ENCODE data around the gene NCKAP1. TPM values are rescaled to one million over a fixed set of nuclear protein-coding genes. Genes with fewer than 3 reads are reported as not detected.
"Not testable (repeated sequence)": the region's sequence is repeated elsewhere in the genome, so short reads cannot be mapped to it uniquely, and the experiment has no call there.

The NCKAP1 gene
- total RNA-seq, 1 donor from 2014 or later: 106 TPM

DNA sequence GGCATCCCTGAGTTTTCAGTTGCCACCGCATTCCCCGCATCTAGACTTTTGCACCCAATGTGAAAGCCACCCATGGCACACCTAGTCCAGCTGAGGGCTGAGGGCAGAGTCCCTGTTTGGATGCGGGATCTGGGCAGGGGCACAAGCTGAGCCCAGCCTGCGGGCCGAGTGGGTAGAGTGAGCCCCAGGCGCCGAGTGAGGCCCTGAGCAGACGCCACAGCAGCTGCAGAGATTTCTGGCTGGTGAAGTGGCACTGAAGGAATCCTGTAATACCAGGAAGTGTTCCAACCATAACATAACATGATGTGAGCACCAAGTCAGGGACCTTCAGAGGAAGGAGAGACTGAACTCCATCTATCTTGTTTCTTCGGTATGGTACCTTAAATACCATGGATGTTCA, 144.1 kb downstream of the NCKAP1 start:
- peaks cover 4% of the 10 kb centered on the region for H3K9me3 Mint-ChIP-seq
- H3K4me3 Mint-ChIP-seq: no peak overlapping the region
- no peak for DNase-seq (ENCODE audit: low read depth, low spot score)
- H3K4me1 Mint-ChIP-seq: no peaks in the 10 kb centered on the region
- H3K27ac Mint-ChIP-seq (ENCODE audit: unreplicated experiment): no peak overlapping the region
- H3K27me3 Mint-ChIP-seq (ENCODE audit: low read depth): no peaks in the 10 kb centered on the region
- H3K36me3 Mint-ChIP-seq (ENCODE audit: low read depth): peaks cover 4% of the 10 kb centered on the region
- TF ChIP-seq, protein P1, sequence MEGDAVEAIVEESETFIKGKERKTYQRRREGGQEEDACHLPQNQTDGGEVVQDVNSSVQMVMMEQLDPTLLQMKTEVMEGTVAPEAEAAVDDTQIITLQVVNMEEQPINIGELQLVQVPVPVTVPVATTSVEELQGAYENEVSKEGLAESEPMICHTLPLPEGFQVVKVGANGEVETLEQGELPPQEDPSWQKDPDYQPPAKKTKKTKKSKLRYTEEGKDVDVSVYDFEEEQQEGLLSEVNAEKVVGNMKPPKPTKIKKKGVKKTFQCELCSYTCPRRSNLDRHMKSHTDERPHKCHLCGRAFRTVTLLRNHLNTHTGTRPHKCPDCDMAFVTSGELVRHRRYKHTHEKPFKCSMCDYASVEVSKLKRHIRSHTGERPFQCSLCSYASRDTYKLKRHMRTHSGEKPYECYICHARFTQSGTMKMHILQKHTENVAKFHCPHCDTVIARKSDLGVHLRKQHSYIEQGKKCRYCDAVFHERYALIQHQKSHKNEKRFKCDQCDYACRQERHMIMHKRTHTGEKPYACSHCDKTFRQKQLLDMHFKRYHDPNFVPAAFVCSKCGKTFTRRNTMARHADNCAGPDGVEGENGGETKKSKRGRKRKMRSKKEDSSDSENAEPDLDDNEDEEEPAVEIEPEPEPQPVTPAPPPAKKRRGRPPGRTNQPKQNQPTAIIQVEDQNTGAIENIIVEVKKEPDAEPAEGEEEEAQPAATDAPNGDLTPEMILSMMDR (conservative IDR thresholded peaks at IDR 0.05): no peak

DNA sequence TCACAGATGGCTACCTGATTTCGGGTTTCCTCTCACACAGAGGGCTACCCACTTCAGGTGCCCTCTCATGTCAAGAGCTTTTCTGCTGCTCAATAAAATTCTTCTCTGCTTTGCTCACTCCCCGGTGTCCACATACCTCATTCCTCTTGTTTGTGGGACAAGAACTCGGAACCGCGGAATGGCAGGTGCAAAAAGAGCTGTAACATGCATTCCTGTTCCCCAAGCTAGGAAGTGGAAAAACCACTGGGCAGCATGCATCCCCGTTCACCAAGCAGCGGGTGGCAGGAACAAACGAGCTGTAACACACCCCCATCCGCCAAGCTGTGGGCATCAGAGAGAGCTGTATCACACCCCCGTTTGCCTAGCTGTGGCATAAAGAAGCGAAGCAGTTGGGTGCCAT, 144.6 kb downstream of the NCKAP1 start:
- H3K9me3 Mint-ChIP-seq: peaks cover 4% of the 10 kb centered on the region
- no peak for DNase-seq (ENCODE audit: low read depth, low spot score)
- no peak overlapping the region for H3K27ac Mint-ChIP-seq (ENCODE audit: unreplicated experiment)
- H3K4me1 Mint-ChIP-seq: no peaks in the 10 kb centered on the region
- TF ChIP-seq, protein P1 (conservative IDR thresholded peaks at IDR 0.05): no peak
- peaks cover 4% of the 10 kb centered on the region for H3K36me3 Mint-ChIP-seq (ENCODE audit: low read depth)
- H3K27me3 Mint-ChIP-seq (ENCODE audit: low read depth): no peaks in the 10 kb centered on the region
- H3K4me3 Mint-ChIP-seq: no peak overlapping the region

DNA sequence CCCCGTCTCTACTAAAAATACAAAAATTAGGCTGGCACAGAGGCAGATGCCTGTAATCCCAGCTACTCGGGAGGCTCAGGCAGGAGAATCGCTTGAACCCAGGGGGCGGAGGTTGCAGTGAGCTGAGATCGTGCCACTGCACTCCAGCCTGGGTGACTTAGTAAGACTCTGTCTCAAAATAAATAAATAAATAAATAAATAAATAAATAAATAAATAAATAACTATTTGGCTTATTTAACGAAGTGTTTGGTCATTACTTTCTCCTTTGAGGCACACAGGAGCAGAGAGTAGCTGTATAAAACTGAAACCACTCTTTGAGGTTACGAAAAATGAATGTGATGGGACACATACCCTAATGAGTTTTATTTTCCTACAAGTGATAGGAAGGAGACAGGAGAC, 145.2 kb downstream of the NCKAP1 start:
- not testable (repeated sequence) for H3K4me1 Mint-ChIP-seq; H3K27me3 Mint-ChIP-seq (ENCODE audit: low read depth); H3K27ac Mint-ChIP-seq (ENCODE audit: unreplicated experiment); H3K9me3 Mint-ChIP-seq; DNase-seq (ENCODE audit: low read depth, low spot score); H3K4me3 Mint-ChIP-seq; H3K36me3 Mint-ChIP-seq (ENCODE audit: low read depth)

DNA sequence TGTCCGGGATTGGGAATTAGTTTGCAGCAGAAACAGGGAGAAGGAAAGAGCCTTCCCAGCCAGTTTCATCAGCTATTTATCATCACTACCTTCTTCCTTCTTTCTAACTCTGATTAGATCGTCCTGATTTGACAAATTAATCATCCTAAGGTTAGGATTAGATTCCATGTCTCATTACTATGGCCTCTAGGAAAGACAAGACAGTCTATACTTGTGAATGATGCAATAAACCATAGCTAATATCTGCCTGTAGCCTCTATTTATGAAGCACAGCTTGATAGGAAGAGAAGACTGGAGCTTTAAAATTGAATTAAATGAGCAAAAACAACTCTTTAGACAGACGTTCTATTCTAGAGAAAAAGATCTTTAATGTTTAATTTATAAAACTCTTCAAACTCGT, 146.6 kb downstream of the NCKAP1 start:
- TF ChIP-seq, protein P1 (conservative IDR thresholded peaks at IDR 0.05): no peak
- no peak for DNase-seq (ENCODE audit: low read depth, low spot score)
- Mint-ChIP-seq H3K27me3 (ENCODE audit: low read depth) (no peaks in the 10 kb centered on the region), H3K4me3 (no peak overlapping the region), H3K27ac (ENCODE audit: unreplicated experiment) (no peak overlapping the region), H3K9me3 (peaks cover 4% of the 10 kb centered on the region), H3K4me1 (no peaks in the 10 kb centered on the region), H3K36me3 (ENCODE audit: low read depth) (no peaks in the 10 kb centered on the region)

DNA sequence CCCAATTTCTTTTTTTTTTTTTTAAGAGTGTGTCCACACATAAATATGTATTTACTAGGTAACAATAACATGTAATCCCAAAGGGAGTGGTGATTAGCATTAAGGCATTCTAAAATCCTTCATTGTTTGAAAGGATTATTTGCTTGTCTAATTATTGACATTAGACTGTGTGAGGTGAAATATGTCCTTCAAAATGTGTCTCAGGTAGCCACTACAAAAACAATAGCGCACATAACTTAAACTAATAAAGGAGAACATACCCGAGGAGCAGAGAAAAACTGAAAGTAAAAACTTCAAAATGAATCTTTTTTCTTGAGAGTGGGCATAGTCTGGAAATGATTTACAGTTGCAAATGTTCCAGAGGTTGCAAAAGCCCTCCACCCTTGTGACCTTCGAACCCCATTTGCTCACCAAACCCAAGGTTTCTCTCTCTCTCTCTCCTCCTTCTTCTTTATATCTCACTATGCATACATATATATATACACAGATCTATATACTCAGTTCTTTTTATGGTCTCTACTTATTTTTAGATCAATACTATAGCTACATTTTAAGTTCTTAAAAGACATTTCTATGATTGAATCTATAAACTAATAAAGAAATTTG, 147.4 kb downstream of the NCKAP1 start:
- peaks cover 4% of the 10 kb centered on the region for H3K9me3 Mint-ChIP-seq
- TF ChIP-seq, protein P1 (conservative IDR thresholded peaks at IDR 0.05): no peak
- H3K27ac Mint-ChIP-seq (ENCODE audit: unreplicated experiment): no peak overlapping the region
- no peaks in the 10 kb centered on the region for H3K4me1 Mint-ChIP-seq
- no peak overlapping the region for H3K4me3 Mint-ChIP-seq
- DNase-seq (ENCODE audit: low read depth, low spot score): no peak
- H3K36me3 Mint-ChIP-seq (ENCODE audit: low read depth): no peaks in the 10 kb centered on the region
- H3K27me3 Mint-ChIP-seq (ENCODE audit: low read depth): no peaks in the 10 kb centered on the region

DNA sequence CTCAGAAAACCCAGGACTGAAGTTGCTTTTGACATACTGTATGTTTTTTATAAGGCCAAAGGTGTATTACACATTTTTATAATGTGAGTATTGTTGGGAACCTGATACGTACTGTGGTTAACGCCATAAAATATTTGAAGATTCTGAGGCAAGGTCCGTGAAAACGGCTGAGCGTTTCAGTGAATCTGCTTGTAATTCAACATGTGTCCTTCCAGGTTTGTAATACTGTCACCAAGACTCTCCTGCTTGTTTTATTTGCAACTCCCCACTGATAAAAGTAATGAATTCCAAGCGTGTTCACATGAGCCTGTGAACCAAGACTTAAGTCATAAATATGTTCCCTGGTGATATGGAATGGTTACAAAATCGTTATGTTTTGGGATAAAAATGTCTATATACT, 148.0 kb downstream of the NCKAP1 start:
- Mint-ChIP-seq H3K9me3 (peaks cover 4% of the 10 kb centered on the region), H3K27me3 (ENCODE audit: low read depth) (no peaks in the 10 kb centered on the region), H3K4me1 (no peaks in the 10 kb centered on the region), H3K27ac (ENCODE audit: unreplicated experiment) (no peak overlapping the region), H3K4me3 (no peak overlapping the region), H3K36me3 (ENCODE audit: low read depth) (no peaks in the 10 kb centered on the region)
- TF ChIP-seq, protein P1 (conservative IDR thresholded peaks at IDR 0.05): no peak
- DNase-seq (ENCODE audit: low read depth, low spot score): no peak

All from neural crest cell (in vitro differentiated cells).